ENCODE measurements around the gene COCH. TPM values are rescaled to one million over a fixed set of nuclear protein-coding genes. Genes with fewer than 3 reads are reported as not detected.

COCH gene
- total RNA-seq, 4 donors from 2014 or later, result 0.60 to 3.1 (median 1.8) TPM

- WGBS, 2 donors (ENCODE audit: low coverage in 1 of 2), result 82 to 94% methylated on average over 4 to 7 of the region's 7 CpGs
- no peaks in the 10 kb centered on the region for H3K9me3 ChIP-seq
- in situ Hi-C loops (cut with MboI; ENCODE audit: low pct_ligation_motif_present in 1 of 4, low pct_unique_long_range_greater_than_20kb in 1 of 4, low sequenced_read_pairs in 3 of 4), result no loop called here
- H3K4me1 ChIP-seq, result no peaks in the 10 kb centered on the region
- TF ChIP-seq POLR2AphosphoS5 (IDR thresholded peaks at IDR 0.05) (no peak), POLR2A (IDR thresholded peaks at IDR 0.05) (no peak), EP300 (IDR thresholded peaks at IDR 0.05; ENCODE audit: low read depth) (no peak)
- no peaks in the 10 kb centered on the region for H3K36me3 ChIP-seq
- intact Hi-C loops (cut with DNase I; ENCODE audit: low total_unique reads), result no loop called here
- H3K27me3 ChIP-seq, result no peaks in the 10 kb centered on the region
- no peak overlapping the region for H3K4me3 ChIP-seq
- DNase-seq, result no peak
- no peak overlapping the region for H3K27ac ChIP-seq
These were observed 11.7 kb downstream of the COCH start for GRCh38 chr14:30885840-30886740.

GRCh38 chr14:30888480-30889243 is 14.3 kb downstream of the COCH start:
- Histone ChIP-seq H3K4me1 (no peaks in the 10 kb centered on the region), H3K36me3 (no peaks in the 10 kb centered on the region), H3K27me3 (no peaks in the 10 kb centered on the region), H3K4me3 (no peak overlapping the region), H3K27ac (no peak overlapping the region), H3K9me3 (no peaks in the 10 kb centered on the region)
- intact Hi-C loops (cut with DNase I; ENCODE audit: low total_unique reads), result no loop called here
- DNase-seq, result no peak
- in situ Hi-C loops (cut with MboI; ENCODE audit: low pct_ligation_motif_present in 1 of 4, low pct_unique_long_range_greater_than_20kb in 1 of 4, low sequenced_read_pairs in 3 of 4), result no loop called here
- 97 to 100% methylated on average over 5 of the region's 5 CpGs for WGBS, 2 donors (ENCODE audit: low coverage in 1 of 2)
- no peak for TF ChIP-seq POLR2AphosphoS5 (IDR thresholded peaks at IDR 0.05)
- no peak for TF ChIP-seq EP300 (IDR thresholded peaks at IDR 0.05; ENCODE audit: low read depth)
- no peak for TF ChIP-seq CTCF (IDR thresholded peaks at IDR 0.05)
- TF ChIP-seq POLR2A (IDR thresholded peaks at IDR 0.05), result no peak

- intact Hi-C loops (cut with DNase I; ENCODE audit: low total_unique reads), result no loop called here
- Histone ChIP-seq H3K27ac (no peak overlapping the region), H3K36me3 (peaks cover 0 to 4% (median 0%) of the 10 kb centered on the region in 4 donors), H3K4me1 (no peaks in the 10 kb centered on the region), H3K27me3 (no peaks in the 10 kb centered on the region), H3K9me3 (no peaks in the 10 kb centered on the region), H3K4me3 (no peak overlapping the region)
- TF ChIP-seq POLR2A (IDR thresholded peaks at IDR 0.05) (no peak), CTCF (IDR thresholded peaks at IDR 0.05) (no peak), POLR2AphosphoS5 (IDR thresholded peaks at IDR 0.05) (no peak), EP300 (IDR thresholded peaks at IDR 0.05; ENCODE audit: low read depth) (no peak)
- in situ Hi-C loops (cut with MboI; ENCODE audit: low pct_ligation_motif_present in 1 of 4, low pct_unique_long_range_greater_than_20kb in 1 of 4, low sequenced_read_pairs in 3 of 4), result no loop called here
- 67 to 72% methylated on average over 4 of the region's 4 CpGs for WGBS, 2 donors (ENCODE audit: low coverage in 1 of 2)
- no peak for DNase-seq
These were observed 14.9 kb downstream of the COCH start for GRCh38 chr14:30889244-30889594.

GRCh38 chr14:30893819-30894218 is 19.5 kb downstream of the COCH start:
- no peak for DNase-seq
- peaks cover 0 to 9% (median 0%) of the 10 kb centered on the region in 4 donors for H3K36me3 ChIP-seq
- WGBS, 2 donors (ENCODE audit: low coverage in 1 of 2), result 90 to 91% methylated on average over 2 of the region's 2 CpGs
- no peaks in the 10 kb centered on the region for H3K4me1 ChIP-seq
- TF ChIP-seq CTCF (IDR thresholded peaks at IDR 0.05) (no peak), POLR2AphosphoS5 (IDR thresholded peaks at IDR 0.05) (no peak), POLR2A (IDR thresholded peaks at IDR 0.05) (no peak), EP300 (IDR thresholded peaks at IDR 0.05; ENCODE audit: low read depth) (no peak)
- no peak overlapping the region for H3K4me3 ChIP-seq
- no peaks in the 10 kb centered on the region for H3K9me3 ChIP-seq
- no peak overlapping the region for H3K27ac ChIP-seq
- H3K27me3 ChIP-seq, result no peaks in the 10 kb centered on the region
- intact Hi-C loops (cut with DNase I; ENCODE audit: low total_unique reads) (no loop called here), in situ Hi-C loops (cut with MboI; ENCODE audit: low pct_ligation_motif_present in 1 of 4, low pct_unique_long_range_greater_than_20kb in 1 of 4, low sequenced_read_pairs in 3 of 4) (no loop called here)

All from transverse colon (tissue), 4 donors.